Muscle layer of colon (tissue), 2 donors: ENCODE results near the gene LRCH1.

Source experiments
- H3K27ac ChIP-seq: one replicate; pipeline ENCODE4 v1.7.0; 2013; ENCODE audit warnings: low read depth, mild to moderate bottlenecking, low read length, moderate library complexity
- H3K27me3 ChIP-seq, 2 donors: one replicate each; pipeline ENCODE4 v1.7.0; 2013; ENCODE audit warnings: low read length in 2 of 2, mild to moderate bottlenecking in 2 of 2; ENCODE audit not compliant: insufficient read depth in 2 of 2, control insufficient read depth in 1 of 2
- H3K36me3 ChIP-seq: one replicate; pipeline ENCODE4 v1.7.0; 2013; ENCODE audit warnings: mild to moderate bottlenecking, low read length; ENCODE audit not compliant: insufficient read depth
- H3K4me1 ChIP-seq: one replicate; pipeline ENCODE4 v1.7.0; 2013; ENCODE audit warnings: mild to moderate bottlenecking, low read length; ENCODE audit not compliant: insufficient read depth
- H3K4me3 ChIP-seq, 2 donors: one replicate each; pipeline ENCODE4 v1.7.0; 2013; ENCODE audit warnings: low read length in 2 of 2, low read depth in 1 of 2, mild to moderate bottlenecking in 1 of 2, moderate library complexity in 1 of 2
- H3K9ac ChIP-seq: one replicate; pipeline ENCODE4 v1.7.0; 2013; ENCODE audit warnings: low read length
- H3K9me3 ChIP-seq: one replicate; pipeline ENCODE4 v1.7.0; 2013; ENCODE audit warnings: mild to moderate bottlenecking, low read length
- donor health status: abdominal sarcoma.
- donor health status: Adenocarcinoma of cecum.

LRCH1 gene

GRCh38 chr13:46679369-46680120, 126.6 kb downstream of the LRCH1 start:
- peak overlapping the region; percentile 65 for H3K9ac ChIP-seq
- H3K9me3 ChIP-seq, result no peaks in the 10 kb centered on the region
- H3K27ac ChIP-seq, result peak overlapping the region; percentile 50
- H3K36me3 ChIP-seq, result no peaks in the 10 kb centered on the region
- H3K27me3 ChIP-seq, result no peaks in the 10 kb centered on the region
- H3K4me3 ChIP-seq, result peak overlapping the region in 1 of 2 donors; percentile 53
- H3K4me1 ChIP-seq, result peaks cover 26% of the 10 kb centered on the region

- Histone ChIP-seq H3K4me1 (peaks cover 32% of the 10 kb centered on the region), H3K9ac (no peak overlapping the region), H3K27ac (no peak overlapping the region), H3K27me3 (no peaks in the 10 kb centered on the region), H3K9me3 (no peaks in the 10 kb centered on the region), H3K36me3 (no peaks in the 10 kb centered on the region), H3K4me3 (no peak overlapping the region)
Observed at GRCh38 chr13:46682015-46682414, 129.0 kb downstream of the LRCH1 start.

GRCh38 chr13:46682707-46683106, 129.7 kb downstream of the LRCH1 start:
- H3K4me1 ChIP-seq, result peaks cover 32% of the 10 kb centered on the region
- H3K4me3 ChIP-seq, result no peak overlapping the region
- H3K9me3 ChIP-seq, result no peaks in the 10 kb centered on the region
- H3K9ac ChIP-seq, result no peak overlapping the region
- no peaks in the 10 kb centered on the region for H3K27me3 ChIP-seq
- H3K27ac ChIP-seq, result no peak overlapping the region
- H3K36me3 ChIP-seq, result no peaks in the 10 kb centered on the region

DNA sequence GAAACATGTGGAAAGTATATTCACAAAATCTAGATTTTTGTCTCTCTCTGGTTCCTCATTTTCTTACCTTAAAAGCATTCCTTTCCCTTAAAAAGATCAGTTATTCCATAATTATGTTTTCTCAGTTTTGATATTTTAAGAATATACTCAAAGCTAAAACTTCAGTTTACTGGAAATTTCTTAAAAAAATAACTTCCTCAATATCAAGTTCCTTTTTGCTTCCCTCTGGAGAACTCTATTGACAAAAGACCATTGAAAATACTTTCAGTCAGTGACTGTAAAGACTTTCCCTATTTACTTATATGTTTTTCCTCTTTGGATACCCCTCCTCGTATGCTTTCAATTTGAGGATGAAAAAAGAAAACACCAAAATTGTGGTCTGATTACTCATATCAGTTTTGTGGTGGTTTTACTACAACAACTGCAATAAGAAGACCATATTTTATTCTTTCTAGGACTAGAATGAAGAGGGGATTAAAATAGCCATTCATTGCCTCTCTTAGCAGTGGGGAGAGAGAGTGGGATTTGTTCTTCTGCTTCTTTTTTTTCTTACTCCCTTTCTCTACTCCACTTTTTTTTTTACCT, 130.8 kb downstream of the LRCH1 start:
- no peaks in the 10 kb centered on the region for H3K9me3 ChIP-seq
- no peak overlapping the region for H3K27ac ChIP-seq
- H3K9ac ChIP-seq, result no peak overlapping the region
- H3K36me3 ChIP-seq, result no peaks in the 10 kb centered on the region
- H3K27me3 ChIP-seq, result no peaks in the 10 kb centered on the region
- H3K4me3 ChIP-seq, result no peak overlapping the region
- H3K4me1 ChIP-seq, result peaks cover 36% of the 10 kb centered on the region

GRCh38 chr13:46684287-46685001, 131.5 kb downstream of the LRCH1 start:
- H3K27ac ChIP-seq, result no peak overlapping the region
- H3K27me3 ChIP-seq, result no peaks in the 10 kb centered on the region
- H3K9me3 ChIP-seq, result no peaks in the 10 kb centered on the region
- H3K4me1 ChIP-seq, result peaks cover 29% of the 10 kb centered on the region
- no peak overlapping the region for H3K4me3 ChIP-seq
- H3K36me3 ChIP-seq, result no peaks in the 10 kb centered on the region
- H3K9ac ChIP-seq, result no peak overlapping the region

DNA sequence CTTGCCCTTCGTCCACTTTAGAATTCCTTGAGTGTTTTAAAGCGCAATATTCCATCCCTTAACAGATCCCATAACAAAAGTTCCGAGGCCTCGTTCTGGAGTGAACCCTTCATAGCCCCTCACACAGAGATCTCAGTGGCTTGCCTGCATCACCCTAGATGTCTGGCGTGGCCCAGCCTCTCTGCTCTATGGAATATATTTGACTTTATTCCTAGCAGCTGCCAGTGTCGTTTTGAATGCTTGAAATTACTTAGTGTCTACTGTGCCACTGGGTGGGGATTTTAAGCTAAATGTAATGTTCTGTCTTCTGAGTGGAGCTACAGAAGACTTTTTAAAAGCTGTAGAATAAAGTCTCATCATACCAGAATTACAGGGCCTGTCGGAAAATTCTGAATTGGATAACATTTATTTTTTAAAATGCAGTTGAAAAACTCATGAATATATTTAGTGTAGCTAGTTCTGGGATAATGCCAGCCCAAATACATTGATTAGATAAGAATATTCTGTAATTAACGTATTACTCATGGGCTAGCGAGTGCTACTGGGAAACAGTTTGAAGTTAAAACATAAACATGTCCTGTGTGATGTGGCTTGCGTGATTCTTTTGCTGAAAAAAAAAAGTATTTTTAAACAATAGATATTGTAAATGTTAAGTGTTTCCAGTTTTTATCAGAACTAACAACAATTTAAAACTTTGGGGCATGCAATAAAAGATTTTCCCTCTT, 132.2 kb downstream of the LRCH1 start:
- Histone ChIP-seq H3K27me3 (no peaks in the 10 kb centered on the region), H3K9me3 (no peaks in the 10 kb centered on the region), H3K4me1 (peaks cover 23% of the 10 kb centered on the region), H3K4me3 (no peak overlapping the region), H3K27ac (no peak overlapping the region), H3K9ac (no peak overlapping the region), H3K36me3 (no peaks in the 10 kb centered on the region)

- Histone ChIP-seq H3K27me3 (no peaks in the 10 kb centered on the region), H3K4me3 (no peak overlapping the region), H3K4me1 (peaks cover 21% of the 10 kb centered on the region), H3K9ac (no peak overlapping the region), H3K36me3 (no peaks in the 10 kb centered on the region), H3K27ac (no peak overlapping the region), H3K9me3 (no peaks in the 10 kb centered on the region)
Observed at GRCh38 chr13:46686171-46686570, 133.2 kb downstream of the LRCH1 start.

- Histone ChIP-seq H3K9ac (no peak overlapping the region), H3K36me3 (no peaks in the 10 kb centered on the region), H3K4me1 (peaks cover 26% of the 10 kb centered on the region), H3K9me3 (no peaks in the 10 kb centered on the region), H3K27ac (no peak overlapping the region), H3K27me3 (no peaks in the 10 kb centered on the region), H3K4me3 (no peak overlapping the region)
Observed at GRCh38 chr13:46687810-46688209, 134.8 kb downstream of the LRCH1 start.

DNA sequence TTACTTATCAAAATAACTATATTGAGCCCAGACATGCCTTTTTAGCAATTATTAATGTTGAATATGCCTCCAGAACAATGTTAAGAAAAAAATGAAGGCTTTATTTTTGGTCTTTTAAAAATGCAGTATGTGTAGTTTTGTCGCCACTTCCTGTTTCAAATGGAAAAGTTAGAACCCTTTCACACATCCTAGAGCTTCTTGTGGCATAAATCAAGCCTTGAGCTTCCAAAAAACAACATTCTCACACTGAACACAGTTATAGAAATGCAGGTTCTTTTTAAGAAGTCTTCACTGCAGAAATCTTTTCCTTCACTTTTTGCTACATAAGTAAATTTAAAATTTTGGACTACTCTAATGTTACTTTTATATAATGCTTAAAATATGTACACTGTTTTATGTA, 135.3 kb downstream of the LRCH1 start:
- Histone ChIP-seq H3K9ac (no peak overlapping the region), H3K27me3 (no peaks in the 10 kb centered on the region), H3K4me3 (no peak overlapping the region), H3K9me3 (no peaks in the 10 kb centered on the region), H3K4me1 (peaks cover 26% of the 10 kb centered on the region), H3K27ac (no peak overlapping the region), H3K36me3 (peaks cover 2% of the 10 kb centered on the region)

GRCh38 chr13:46698014-46698413, 145.0 kb downstream of the LRCH1 start:
- no peak overlapping the region for H3K9ac ChIP-seq
- no peaks in the 10 kb centered on the region for H3K27me3 ChIP-seq
- peak overlapping the region; percentile 27 for H3K27ac ChIP-seq
- no peaks in the 10 kb centered on the region for H3K9me3 ChIP-seq
- peaks cover 43% of the 10 kb centered on the region for H3K36me3 ChIP-seq
- H3K4me1 ChIP-seq, result peaks cover 21% of the 10 kb centered on the region
- H3K4me3 ChIP-seq, result no peak overlapping the region

DNA sequence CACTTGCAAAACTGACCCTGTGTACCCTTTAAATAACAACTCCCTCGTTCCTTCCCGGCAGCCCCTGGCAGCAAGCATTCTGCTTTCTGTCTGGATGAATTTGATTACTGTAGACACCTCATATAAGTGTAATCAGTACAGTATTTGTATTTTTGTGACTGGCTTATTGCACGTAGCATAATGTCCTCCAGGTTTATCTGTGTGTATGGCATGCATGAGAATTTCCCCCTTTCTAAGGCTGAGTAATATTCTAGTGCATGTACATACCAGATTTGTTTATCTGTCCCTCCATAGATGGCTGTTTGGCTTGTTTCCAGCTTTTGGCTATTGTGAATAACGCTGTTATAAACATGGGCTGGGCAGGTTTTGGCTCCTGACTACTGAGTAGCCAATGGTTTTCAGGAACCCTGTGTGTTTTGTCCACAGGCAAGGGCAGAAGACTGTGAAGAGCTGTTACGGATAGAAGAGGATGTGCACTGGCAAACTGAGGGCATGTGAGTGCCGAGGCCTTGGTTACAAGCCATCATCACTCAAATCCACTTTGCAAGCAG, 146.0 kb downstream of the LRCH1 start:
- peaks cover 21% of the 10 kb centered on the region for H3K4me1 ChIP-seq
- no peak overlapping the region for H3K9ac ChIP-seq
- peak overlapping the region; percentile 64 for H3K27ac ChIP-seq
- no peaks in the 10 kb centered on the region for H3K27me3 ChIP-seq
- peaks cover 37% of the 10 kb centered on the region for H3K36me3 ChIP-seq
- no peak overlapping the region for H3K4me3 ChIP-seq
- H3K9me3 ChIP-seq, result no peaks in the 10 kb centered on the region
